Naive thymus-derived CD8-positive, alpha-beta T cell (primary cell): ENCODE measurements around the gene TNFRSF1B. TPM values are rescaled to one million over a fixed set of nuclear protein-coding genes. Genes with fewer than 3 reads are reported as not detected.

ENCODE experiments used
- ATAC-seq, 2 donors: fragments of 150-1000 bp; cut with Tn5 transposase in 1 of 2; sonication (Bioruptor Pico), chemical (Tn5 transposase) in 1 of 2; 1 replicate in 1 of 2; 2 replicates in 1 of 2; pipeline ENCODE4 v1.10.0; 2021; ENCODE audit warnings: mild to moderate bottlenecking in 2 of 2, moderate library complexity in 2 of 2
- POLR2A ChIA-PET: fragments of 350-600 bp; sonication (Branson Sonifier 250); formaldehyde crosslinking; loops from one replicate; lab custom pipeline; 2021; ENCODE audit warnings: antibody characterized with exemption; lab: Charles Lee
- DNase-seq, 10 donors: peaks; one replicate each; pipeline versions ENCODE4 v3.0.0 to v3.0.0-alpha.2; 2020 to 2022
- H3K27ac Mint-ChIP-seq, 10 donors: one replicate each; pipeline ENCODE4 v1.8.0; 2020 to 2022; ENCODE audit warnings: mild to moderate bottlenecking in 10 of 10, mixed read lengths in 10 of 10, moderate library complexity in 4 of 10, inconsistent platforms in 1 of 10
- H3K27me3 Mint-ChIP-seq, 5 donors: one replicate each; pipeline ENCODE4 v1.8.0; 2021 to 2022; ENCODE audit warnings: mixed read lengths in 5 of 5
- H3K36me3 Mint-ChIP-seq, 3 donors: one replicate each; pipeline ENCODE4 v1.8.0; 2020 to 2022; ENCODE audit warnings: mixed read lengths in 3 of 3, mild to moderate bottlenecking in 2 of 3, inconsistent platforms in 1 of 3
- H3K4me1 Mint-ChIP-seq, 4 donors: one replicate each; pipeline ENCODE4 v1.8.0; 2021 to 2022; ENCODE audit warnings: mixed read lengths in 4 of 4
- H3K4me3 Mint-ChIP-seq, 10 donors: one replicate each; pipeline ENCODE4 v1.8.0; 2020 to 2022; ENCODE audit warnings: mild to moderate bottlenecking in 10 of 10, mixed read lengths in 10 of 10, moderate library complexity in 6 of 10, inconsistent platforms in 1 of 10
- H3K9me3 Mint-ChIP-seq, 9 donors: one replicate each; pipeline ENCODE4 v1.8.0; 2020 to 2022; ENCODE audit warnings: mixed read lengths in 9 of 9, mild to moderate bottlenecking in 3 of 9, inconsistent platforms in 1 of 9, moderate library complexity in 1 of 9
- polyA plus RNA-seq, 3 donors: library from polyadenylated mRNA; unstranded; fragments of 300-500 nt; fragmentation: Illumina TruSeq; gene quantifications; one replicate each; pipeline ENCODE4 v1.2.3, GENCODE V29; 2021
- total RNA-seq, 8 experiments: library from RNA in 2 of 8; stranded (reverse) in 2 of 8; gene quantifications; one replicate each; pipeline ENCODE4 v1.2.3 and lab custom pipeline; 2021 to 2026

Gene TNFRSF1B
- total and polyA plus RNA-seq, 5 experiments from 2014 or later, result 16.5 to 64.6 (median 19.7) TPM

GRCh38 chr1:12186679-12186985 is 19.8 kb downstream of the TNFRSF1B start:
- Mint-ChIP-seq H3K27me3 (no peaks in the 10 kb centered on the region), H3K36me3 (peaks cover 0 to 18% (median 0%) of the 10 kb centered on the region in 3 donors), H3K9me3 (no peaks in the 10 kb centered on the region), H3K27ac (peak overlapping the region in 3 of 10 donors; percentile 34 to 60 (median 35)), H3K4me1 (peaks cover 25 to 62% (median 47%) of the 10 kb centered on the region in 4 donors), H3K4me3 (no peak overlapping the region)
- POLR2A ChIA-PET, result interaction anchor here (1.1 to 1.3 kb wide), 2 partner anchors 23 to 53 kb away, joined by 3 read pairs; no protein-coding TSS in a partner anchor
- DNase-seq (no peak), ATAC-seq (no peak)

GRCh38 chr1:12188115-12188514 is 21.3 kb downstream of the TNFRSF1B start:
- Mint-ChIP-seq H3K27me3 (no peaks in the 10 kb centered on the region), H3K4me3 (no peak overlapping the region), H3K9me3 (no peaks in the 10 kb centered on the region), H3K36me3 (peaks cover 0 to 25% (median 0%) of the 10 kb centered on the region in 3 donors), H3K27ac (peak overlapping the region in 5 of 10 donors; percentile 22 to 81 (median 74)), H3K4me1 (peaks cover 15 to 47% (median 36%) of the 10 kb centered on the region in 4 donors)
- ATAC-seq, result no peak
- DNase-seq, result no peak
- POLR2A ChIA-PET, result interaction anchor here (1.1 kb wide), 1 partner anchor 9 kb away, joined by 3 read pairs; no protein-coding TSS in a partner anchor

- Mint-ChIP-seq H3K27ac (peak overlapping the region in 6 of 10 donors; percentile 48 to 89 (median 79)), H3K4me3 (no peak overlapping the region)
- no peak for ATAC-seq
Measured at GRCh38 chr1:12188657-12189327, 22.0 kb downstream of the TNFRSF1B start.

GRCh38 chr1:12189328-12189682 is 22.5 kb downstream of the TNFRSF1B start:
- no peaks in the 10 kb centered on the region for H3K9me3 Mint-ChIP-seq
- peaks cover 13 to 45% (median 30%) of the 10 kb centered on the region in 4 donors for H3K4me1 Mint-ChIP-seq
- peak overlapping the region in 6 of 10 donors; percentile 19 to 89 (median 68) for H3K27ac Mint-ChIP-seq
- ATAC-seq (no peak), DNase-seq (no peak)
- H3K36me3 Mint-ChIP-seq, result peaks cover 0 to 33% (median 0%) of the 10 kb centered on the region in 3 donors
- POLR2A ChIA-PET, result no interaction called here
- H3K4me3 Mint-ChIP-seq, result no peak overlapping the region
- H3K27me3 Mint-ChIP-seq, result no peaks in the 10 kb centered on the region

More at GRCh38 chr1:12188657-12189327, 22.0 kb downstream of the TNFRSF1B start:
- Mint-ChIP-seq H3K36me3 (peaks cover 0 to 28% (median 0%) of the 10 kb centered on the region in 3 donors), H3K9me3 (no peaks in the 10 kb centered on the region), H3K4me1 (peaks cover 13 to 45% (median 33%) of the 10 kb centered on the region in 4 donors), H3K27me3 (no peaks in the 10 kb centered on the region)
- no peak for DNase-seq
- POLR2A ChIA-PET, result interaction anchor here (1.1 kb wide), 1 partner anchor 10 kb away, joined by 3 read pairs; no protein-coding TSS in a partner anchor

- Mint-ChIP-seq H3K4me1 (peaks cover 13 to 42% (median 20%) of the 10 kb centered on the region in 4 donors), H3K27ac (peak overlapping the region in 3 of 10 donors; percentile 37 to 66 (median 44)), H3K27me3 (no peaks in the 10 kb centered on the region), H3K4me3 (no peak overlapping the region), H3K9me3 (no peaks in the 10 kb centered on the region), H3K36me3 (peaks cover 0 to 42% (median 9%) of the 10 kb centered on the region in 3 donors)
- DNase-seq (no peak), ATAC-seq (no peak)
- POLR2A ChIA-PET, result interaction anchor here (0.9 to 1.3 kb wide), 3 partner anchors 41 to 73 kb away, joined by 3 to 6 read pairs (median 3); no protein-coding TSS in a partner anchor
Measured at GRCh38 chr1:12191242-12192032, 24.6 kb downstream of the TNFRSF1B start.

- no peak for ATAC-seq
- Mint-ChIP-seq H3K4me1 (peaks cover 1 to 28% (median 10%) of the 10 kb centered on the region in 4 donors), H3K9me3 (no peaks in the 10 kb centered on the region), H3K4me3 (no peak overlapping the region), H3K27me3 (no peaks in the 10 kb centered on the region), H3K36me3 (peaks cover 0 to 38% (median 9%) of the 10 kb centered on the region in 3 donors), H3K27ac (peak overlapping the region in 7 of 10 donors; percentile 44 to 87 (median 53))
- DNase-seq, result no peak
- POLR2A ChIA-PET, result interaction anchor here (2.2 kb wide), 1 partner anchor 16 kb away, joined by 8 read pairs; no protein-coding TSS in a partner anchor
Measured at GRCh38 chr1:12194666-12195216, 27.9 kb downstream of the TNFRSF1B start.

- Mint-ChIP-seq H3K9me3 (no peaks in the 10 kb centered on the region), H3K4me1 (peaks cover 0 to 27% (median 9%) of the 10 kb centered on the region in 4 donors), H3K4me3 (no peak overlapping the region), H3K27me3 (no peaks in the 10 kb centered on the region), H3K36me3 (peaks cover 0 to 36% (median 9%) of the 10 kb centered on the region in 3 donors), H3K27ac (peak overlapping the region in 5 of 10 donors; percentile 29 to 76 (median 44))
- peak in 1 of 10 donors; percentile 28 for DNase-seq
- ATAC-seq, result no peak
- POLR2A ChIA-PET, result interaction anchor here (2.4 kb wide), 1 partner anchor 17 kb away, joined by 7 read pairs; no protein-coding TSS in a partner anchor
Measured at GRCh38 chr1:12195416-12195815, 28.6 kb downstream of the TNFRSF1B start.

- H3K9me3 Mint-ChIP-seq, result no peaks in the 10 kb centered on the region
- POLR2A ChIA-PET, result interaction anchor here (0.8 to 2.4 kb wide), 2 partner anchors 19 to 72 kb away, joined by 4 to 7 read pairs; no protein-coding TSS in a partner anchor
- ATAC-seq, result no peak
- no peaks in the 10 kb centered on the region for H3K27me3 Mint-ChIP-seq
- peaks cover 0 to 25% (median 9%) of the 10 kb centered on the region in 3 donors for H3K36me3 Mint-ChIP-seq
- H3K4me1 Mint-ChIP-seq, result peaks cover 0 to 34% (median 10%) of the 10 kb centered on the region in 4 donors
- peak overlapping the region in 1 of 10 donors; percentile 38 for H3K4me3 Mint-ChIP-seq
- H3K27ac Mint-ChIP-seq, result peak overlapping the region in 2 of 10 donors; percentile 26 to 53
- DNase-seq, result no peak
Measured at GRCh38 chr1:12196641-12197482, 30.1 kb downstream of the TNFRSF1B start.

GRCh38 chr1:12197483-12197880 is 30.7 kb downstream of the TNFRSF1B start:
- Mint-ChIP-seq H3K36me3 (peaks cover 0 to 24% (median 9%) of the 10 kb centered on the region in 3 donors), H3K4me3 (no peak overlapping the region), H3K27ac (no peak overlapping the region), H3K4me1 (peaks cover 2 to 37% (median 12%) of the 10 kb centered on the region in 4 donors), H3K27me3 (no peaks in the 10 kb centered on the region), H3K9me3 (no peaks in the 10 kb centered on the region)
- POLR2A ChIA-PET, result interaction anchor here (0.8 to 2.4 kb wide), 2 partner anchors 20 to 72 kb away, joined by 4 to 7 read pairs; no protein-coding TSS in a partner anchor
- ATAC-seq (no peak), DNase-seq (no peak)

- DNase-seq, result no peak
- no peak for ATAC-seq
- POLR2A ChIA-PET, result interaction anchor here (1.1 to 1.7 kb wide), 2 partner anchors 11 to 23 kb away, joined by 3 to 4 read pairs; no protein-coding TSS in a partner anchor
- no peaks in the 10 kb centered on the region for H3K27me3 Mint-ChIP-seq
- H3K36me3 Mint-ChIP-seq, result peaks cover 0 to 6% (median 0%) of the 10 kb centered on the region in 3 donors
- H3K27ac Mint-ChIP-seq, result peak overlapping the region in 2 of 10 donors; percentile 55 to 72
- H3K4me1 Mint-ChIP-seq, result peaks cover 9 to 50% (median 35%) of the 10 kb centered on the region in 4 donors
- H3K9me3 Mint-ChIP-seq, result no peaks in the 10 kb centered on the region
- H3K4me3 Mint-ChIP-seq, result no peak overlapping the region
Measured at GRCh38 chr1:12200208-12200607, 33.4 kb downstream of the TNFRSF1B start.
